GM12891 (cell line): ENCODE data around the gene TMEM184C.

Experiments used
- POLR2A ChIP-seq: IDR thresholded peaks from 2 replicates; pipeline ENCODE4 v1.6.1; 2011; ENCODE audit warnings: low read depth, low read length, control low read depth
- POLR2AphosphoS5 ChIP-seq: IDR thresholded peaks from 2 replicates; pipeline ENCODE4 v1.6.1; 2011; ENCODE audit warnings: low read depth, low read length, control low read depth
- POU2F2 ChIP-seq: IDR thresholded peaks from 2 replicates; pipeline ENCODE4 v1.6.1; 2011; ENCODE audit warnings: low read depth, mild to moderate bottlenecking, control low read depth, low read length, moderate library complexity
- SPI1 ChIP-seq: IDR thresholded peaks from 2 replicates; pipeline ENCODE4 v1.6.1; 2011; ENCODE audit warnings: low read depth, low read length, control low read depth
- TAF1 ChIP-seq: IDR thresholded peaks from 2 replicates; pipeline ENCODE4 v1.6.1; 2011; ENCODE audit warnings: low read depth, low read length, control low read depth

DNA sequence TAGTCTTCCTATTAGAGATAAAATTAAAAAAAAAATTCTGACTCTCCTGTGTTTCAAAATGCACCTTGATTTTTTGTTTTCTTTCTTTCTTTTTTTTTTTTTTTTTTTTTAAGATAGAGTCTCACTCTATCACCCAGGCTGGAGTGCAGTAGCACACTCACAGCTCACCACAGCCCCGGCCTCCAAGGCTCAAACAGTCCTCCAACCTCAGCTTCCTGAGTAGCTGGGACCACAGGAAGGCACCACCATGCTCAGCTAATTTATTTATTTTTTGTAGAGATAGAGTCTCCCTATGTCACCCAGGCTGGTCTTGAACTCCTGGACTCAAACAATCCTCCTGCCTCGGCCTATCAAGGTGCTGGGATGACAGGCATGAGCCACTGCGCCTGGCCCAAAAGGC, 41.1 kb upstream of the TMEM184C start:
- no peak for TF ChIP-seq POLR2AphosphoS5
- TF ChIP-seq POLR2A, result no peak
- TF ChIP-seq POU2F2, result no peak
- no peak for TF ChIP-seq TAF1
- no peak for TF ChIP-seq SPI1
